Cerebellar cortex (tissue), 1 donor: ENCODE data around the gene ATP10B.
"Not testable (repeated sequence)": the region's sequence is repeated elsewhere in the genome, so short reads cannot be mapped to it uniquely, and the experiment has no call there.

ENCODE experiments used
- DNase-seq: peaks from one replicate; pipeline ENCODE4 v3.0.0-alpha.2; 2015; ENCODE audit warnings: low spot score

The ATP10B gene

DNA sequence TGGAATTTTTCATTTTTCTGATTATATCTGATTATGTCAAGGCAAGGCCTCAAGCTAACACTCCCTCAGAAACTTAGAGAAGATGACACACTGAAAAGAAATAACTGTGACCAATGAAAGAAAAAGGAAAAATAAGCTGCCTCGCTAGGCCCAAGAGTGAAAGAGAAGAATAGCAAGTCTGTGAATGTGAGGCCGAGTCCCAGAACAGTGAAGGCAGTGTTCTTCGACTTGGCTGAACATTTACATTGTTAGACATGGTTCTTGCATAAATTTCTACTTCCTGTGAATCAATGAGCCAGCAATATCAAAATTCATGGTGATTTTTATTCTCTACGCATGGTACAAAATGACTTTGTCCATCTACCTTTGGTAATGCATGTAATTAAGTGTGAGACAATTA is at the start of gene ATP10B:
ATP10B (minus strand) TSS at position 163 of the 400 bp plus-strand sequence. CDS start 164,137 bp downstream, outside the sequence.
- DNase-seq: no peak

DNA sequence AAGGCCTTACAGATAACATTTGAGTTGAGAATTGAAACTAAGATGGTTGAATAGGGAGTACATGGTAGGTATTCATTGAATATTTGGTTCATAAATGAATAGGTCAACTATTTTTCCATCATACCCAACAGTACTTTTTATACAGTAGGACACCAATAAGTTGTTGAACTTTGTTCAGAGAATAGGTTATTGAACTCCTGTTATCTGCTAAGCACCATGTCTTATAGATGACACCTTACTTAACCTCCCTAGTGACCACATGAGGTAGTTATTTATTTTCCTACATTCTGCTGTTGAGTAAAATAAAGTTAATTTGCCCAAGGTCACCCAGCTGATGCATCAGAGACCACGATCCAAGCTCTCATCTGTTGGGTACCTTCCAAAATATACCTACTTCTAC is 49.6 kb upstream of the ATP10B start:
- no peak for DNase-seq

- DNase-seq: no peak
Measured at GRCh38 chr5:160899735-160900134, 47.7 kb upstream of the ATP10B start.

DNA sequence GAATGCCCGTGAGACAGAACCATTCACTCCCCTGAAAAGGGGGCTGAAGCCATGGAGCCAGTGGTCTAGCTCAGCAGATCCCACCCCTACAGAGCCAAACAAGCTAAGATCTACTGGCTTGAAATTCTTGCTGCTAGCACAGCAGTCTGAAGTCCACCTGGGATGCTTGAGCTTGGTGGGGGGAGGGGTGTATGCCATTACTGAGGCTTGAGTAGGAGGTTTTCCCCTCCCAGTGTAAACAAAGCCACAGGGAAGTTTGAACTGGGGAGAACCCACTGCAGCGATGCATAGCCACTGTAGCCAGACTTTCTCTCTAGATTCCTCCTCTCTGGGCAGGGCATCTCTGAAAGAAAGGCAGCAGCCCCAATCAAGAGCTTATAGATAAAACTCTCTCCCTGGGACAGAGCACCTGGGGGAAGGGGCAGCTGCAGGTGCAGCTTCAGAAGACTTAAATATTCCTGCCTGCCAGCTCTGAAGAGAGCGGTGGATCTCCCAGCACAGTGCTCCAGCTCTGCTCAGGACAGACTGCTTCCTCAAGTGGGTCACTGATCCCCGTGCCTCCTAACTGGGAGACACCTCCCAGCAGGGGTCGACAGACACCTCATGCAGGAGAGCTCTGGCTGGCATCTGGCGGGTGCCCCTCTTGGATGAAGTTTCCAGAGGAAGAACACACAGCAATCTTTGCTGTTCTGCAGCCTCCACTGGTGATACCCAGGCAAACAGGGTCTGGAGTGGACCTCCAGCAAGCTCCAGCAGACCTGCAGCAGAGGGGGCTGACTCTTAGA is 41.4 kb upstream of the ATP10B start:
- not testable (repeated sequence) for DNase-seq

- DNase-seq: no peak
Measured at GRCh38 chr5:160887780-160888179, 35.8 kb upstream of the ATP10B start.

- not testable (repeated sequence) for DNase-seq
Measured at GRCh38 chr5:160873560-160874200, 21.7 kb upstream of the ATP10B start.

DNA sequence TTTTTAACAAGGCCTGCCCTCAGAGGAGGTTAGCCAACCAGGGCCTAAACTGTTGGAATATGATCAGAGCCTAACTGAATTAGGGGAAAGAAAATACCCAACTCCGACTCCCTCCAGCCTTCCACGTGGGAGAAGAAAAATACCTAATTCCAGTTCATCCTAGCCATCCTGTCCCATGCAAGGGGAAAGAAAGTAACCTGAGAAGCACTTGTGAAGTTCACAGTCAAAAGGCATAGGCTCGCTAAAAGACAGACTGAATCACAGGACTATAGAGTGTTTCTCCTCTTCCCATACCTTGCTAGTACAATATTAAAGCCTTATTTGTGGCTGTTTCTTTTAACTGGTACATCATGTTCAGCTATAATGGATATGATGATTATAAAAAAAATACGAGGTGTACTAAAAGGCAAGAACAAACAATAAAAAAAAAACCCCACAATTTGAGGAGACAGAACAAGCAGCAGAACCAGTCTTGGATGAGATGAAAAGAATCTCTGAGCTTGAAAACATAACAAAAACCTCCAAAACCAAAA is 18.0 kb upstream of the ATP10B start:
- DNase-seq: no peak

DNA sequence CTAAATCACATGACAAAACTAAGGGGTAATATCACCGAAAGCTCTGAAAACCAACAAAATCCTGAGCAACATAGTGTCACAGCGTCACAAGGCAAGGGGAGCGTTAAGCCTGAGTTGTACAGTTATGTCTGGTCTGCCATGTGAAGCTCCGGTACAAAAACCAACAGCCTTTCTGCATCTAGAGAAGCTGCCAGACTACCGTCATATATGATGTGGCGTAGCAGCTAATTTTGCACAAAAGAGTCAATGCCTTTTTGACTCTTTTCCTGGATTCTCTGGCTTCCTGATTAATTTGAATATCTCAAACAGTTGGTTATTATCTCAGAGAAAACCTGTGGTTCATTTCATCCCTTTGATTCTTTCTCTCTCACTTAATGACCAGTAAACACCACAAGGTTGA is 16.0 kb upstream of the ATP10B start:
- DNase-seq: no peak

GRCh38 chr5:160851451-160851850 is 560 bp downstream of the ATP10B start:
- DNase-seq: no peak

DNA sequence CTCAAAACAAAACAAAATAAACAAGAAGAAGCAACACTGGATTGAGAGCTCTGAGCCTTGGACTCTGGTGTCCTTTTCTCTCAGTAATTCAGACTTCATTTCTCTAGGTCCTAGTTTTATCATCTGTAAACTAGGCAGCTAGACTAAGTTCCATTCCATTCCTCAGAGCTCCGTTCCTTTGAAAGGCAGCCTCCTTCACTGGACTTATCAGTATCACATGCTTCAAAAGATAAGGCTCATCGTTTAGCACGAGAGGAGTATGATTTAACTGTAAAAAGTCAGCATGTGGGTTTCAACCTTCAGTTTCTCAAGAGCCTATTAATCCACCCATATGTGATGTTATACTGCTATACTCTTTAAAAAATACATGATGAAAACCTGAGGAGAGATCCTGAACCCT is 1.6 kb downstream of the ATP10B start:
- no peak for DNase-seq

DNA sequence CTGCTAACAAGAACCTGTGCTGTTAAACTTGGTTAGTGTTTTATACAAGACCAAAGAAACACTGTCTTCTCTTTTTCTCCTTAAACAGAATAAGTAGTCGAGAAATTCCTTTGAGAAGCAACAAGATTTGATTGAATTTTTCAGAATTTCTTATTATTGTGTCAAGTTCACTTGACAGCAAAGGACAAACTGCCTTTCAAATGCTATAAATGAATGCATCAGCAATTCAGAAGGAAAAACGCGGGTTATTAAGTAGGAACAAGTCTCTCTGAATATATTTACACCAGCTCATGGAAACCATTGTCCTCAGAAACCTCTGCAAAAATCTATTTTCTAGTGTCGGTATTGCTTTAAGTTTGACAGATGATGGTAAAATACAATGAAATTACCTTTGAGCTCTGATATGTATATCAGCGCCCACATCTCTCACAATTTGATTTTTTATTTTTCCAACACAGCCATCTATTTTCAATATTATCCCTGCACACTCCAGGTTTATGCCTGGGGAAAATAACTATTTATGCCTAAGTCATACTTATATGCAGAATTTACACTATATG is 4.4 kb downstream of the ATP10B start:
- DNase-seq: no peak

DNA sequence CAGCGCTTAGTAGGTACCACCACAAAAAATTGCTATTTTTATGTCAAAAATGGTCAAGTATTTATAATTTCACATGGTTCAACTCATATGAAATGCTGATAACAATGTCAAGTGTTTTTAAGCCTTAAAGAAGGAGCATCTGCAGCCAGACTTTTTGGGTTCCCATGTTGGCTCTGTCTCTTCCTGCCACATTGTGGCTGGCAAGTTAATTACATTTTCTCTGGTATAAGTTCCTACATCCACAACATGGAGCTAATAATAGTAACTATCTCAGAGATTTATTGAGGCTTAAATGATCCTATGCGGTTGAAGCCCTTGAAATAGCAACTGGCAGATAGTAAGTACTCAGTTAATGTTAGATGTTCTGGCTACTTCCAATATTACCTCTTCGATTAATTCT is 5.4 kb downstream of the ATP10B start:
- DNase-seq: no peak

GRCh38 chr5:160844177-160844576 is 7.8 kb downstream of the ATP10B start:
- no peak for DNase-seq

DNA sequence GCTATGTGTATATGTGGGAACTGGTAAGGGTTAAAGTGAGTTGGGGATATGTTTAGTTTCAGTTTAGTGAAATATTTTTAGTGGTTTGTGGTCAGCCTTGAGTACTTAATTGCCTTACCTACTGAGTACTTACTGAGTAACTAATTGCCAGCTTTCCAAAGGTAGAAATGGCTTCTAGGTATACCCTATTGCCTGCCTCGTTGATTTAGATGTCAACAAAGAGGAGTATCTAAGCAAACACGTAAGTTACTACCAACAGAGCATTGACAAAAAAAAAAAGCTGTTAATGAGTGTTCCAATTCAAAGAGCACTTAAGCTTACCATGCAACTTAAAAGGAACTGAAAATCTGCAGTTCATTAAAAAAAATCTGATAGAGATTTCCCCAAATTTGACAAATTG is 8.8 kb downstream of the ATP10B start:
- no peak for DNase-seq

GRCh38 chr5:160837749-160838593 is 14.0 kb downstream of the ATP10B start:
- DNase-seq: no peak

DNA sequence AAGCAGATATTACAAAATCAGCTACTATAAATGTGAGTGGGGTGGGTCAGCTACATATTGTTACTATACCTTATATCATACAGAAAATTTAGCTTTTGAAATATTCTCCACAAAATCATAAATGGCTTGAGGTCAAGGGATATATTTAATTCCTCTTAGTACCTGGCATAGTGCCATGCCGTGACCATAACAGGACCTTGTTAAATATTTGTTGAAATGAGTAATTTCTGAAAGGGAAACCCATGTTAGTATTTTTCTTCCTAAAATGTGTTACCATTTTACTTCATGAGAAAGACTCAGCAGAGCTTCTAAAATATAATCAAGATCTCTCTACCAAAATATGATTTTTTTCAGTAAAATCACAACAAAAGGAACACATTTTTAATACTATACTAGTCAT is 14.8 kb downstream of the ATP10B start:
- DNase-seq: no peak

- no peak for DNase-seq
Measured at GRCh38 chr5:160835818-160836528, 16.0 kb downstream of the ATP10B start.

- DNase-seq: peak; percentile 97
Measured at GRCh38 chr5:160835376-160835775, 16.6 kb downstream of the ATP10B start.

DNA sequence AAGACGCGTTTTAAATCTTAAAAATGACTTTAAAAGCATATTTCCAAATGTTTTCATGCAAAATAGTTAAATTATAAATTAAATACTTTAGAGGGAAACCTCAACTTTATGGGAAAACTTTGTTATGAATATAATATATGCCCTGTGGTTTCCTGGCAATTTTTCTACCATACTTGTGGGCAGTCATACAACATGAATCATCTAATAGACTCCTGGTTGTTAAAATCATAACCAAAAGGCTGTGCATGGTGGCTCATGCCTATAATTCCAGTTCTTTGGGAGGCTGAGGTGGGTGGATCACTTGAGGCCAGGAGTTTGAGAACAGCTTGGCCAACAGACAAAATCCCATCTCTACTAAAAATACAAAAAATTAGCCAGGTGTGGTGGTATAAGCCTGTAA is 18.2 kb downstream of the ATP10B start:
- DNase-seq: no peak

- no peak for DNase-seq
Measured at GRCh38 chr5:160831801-160832200, 20.2 kb downstream of the ATP10B start.

- no peak for DNase-seq
Measured at GRCh38 chr5:160824301-160825001, 27.6 kb downstream of the ATP10B start.
